ENCODE measurements around the gene RANGRF.
"Not testable (repeated sequence)": the region's sequence is repeated elsewhere in the genome, so short reads cannot be mapped to it uniquely, and the experiment has no call there.

DNA sequence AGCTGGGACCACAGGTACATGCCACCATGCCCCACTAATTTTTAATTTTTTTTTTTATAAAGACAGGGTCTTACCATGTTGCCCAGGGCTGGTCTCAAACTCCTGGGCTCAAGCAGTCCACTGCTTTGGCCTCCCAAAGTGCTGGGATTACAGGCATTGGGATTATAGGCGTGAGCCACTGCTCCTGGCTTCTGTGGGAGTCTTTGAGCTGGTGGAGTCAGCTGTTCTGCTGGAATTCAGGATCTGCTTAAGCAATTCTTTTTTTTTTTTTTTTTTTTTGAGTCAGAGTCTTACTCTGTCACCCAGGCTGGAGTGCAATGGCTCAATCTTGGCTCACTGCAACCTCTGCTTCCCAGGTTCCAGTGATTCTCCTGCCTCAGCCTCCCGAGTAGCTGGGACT, 37.1 kb upstream of the RANGRF start:
- not testable (repeated sequence) for TF ChIP-seq CTCF (IDR thresholded peaks at IDR 0.05; ENCODE audit: low read depth, low read length, poor library complexity, severe bottlenecking); EZH2phosphoT487 (IDR thresholded peaks at IDR 0.05; ENCODE audit: borderline replicate concordance, low read length)
